ENCODE data around the gene UTP20. TPM values are rescaled to one million over a fixed set of nuclear protein-coding genes. Genes with fewer than 3 reads are reported as not detected.
"Not testable (repeated sequence)": the region's sequence is repeated elsewhere in the genome, so short reads cannot be mapped to it uniquely, and the experiment has no call there.

Gene UTP20
- total and polyA plus RNA-seq, 11 donors: 1.5 to 8.3 (median 7.0) TPM

DNA sequence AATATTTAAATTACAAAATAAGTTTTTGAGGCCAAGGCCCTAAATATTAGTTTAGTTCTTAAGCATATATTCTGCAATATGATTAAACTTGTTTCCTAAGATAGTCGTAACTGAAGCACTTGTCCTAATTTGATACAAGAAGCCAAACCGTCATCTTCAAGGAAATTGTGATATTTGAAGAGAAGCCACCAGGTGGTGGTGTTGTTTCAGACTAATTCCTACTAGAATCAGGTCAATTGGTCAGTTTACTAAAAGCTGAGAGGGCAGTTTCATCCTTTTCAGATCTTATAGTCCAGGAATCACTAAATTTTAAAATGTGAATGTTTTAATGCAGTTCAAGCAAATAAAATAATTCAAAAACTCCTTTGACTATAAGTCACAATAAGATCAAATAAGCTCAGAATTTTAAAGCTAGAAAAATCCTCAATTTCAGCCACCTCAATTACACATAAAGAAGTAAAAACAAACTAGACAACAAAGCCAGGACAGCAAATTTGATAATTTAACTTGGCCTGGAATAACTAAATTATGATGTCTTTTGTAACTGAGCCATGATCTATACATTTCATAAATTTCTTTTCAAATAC, 134.7 kb downstream of the UTP20 start:
- intact Hi-C loops (cut with DNase I): loop anchor here in 9 of 10 donors (5.0 to 10.0 kb wide), 5 partner anchors 348 to 428 kb away; partner anchors contain the start of gene GNPTAB (in 4 of the 9)
- H3K27ac ChIP-seq: no peak overlapping the region
- no peaks in the 10 kb centered on the region for H3K36me3 ChIP-seq
- no peak overlapping the region for H3K4me3 ChIP-seq
- H3K27me3 ChIP-seq: no peaks in the 10 kb centered on the region
- TF ChIP-seq, protein P1, sequence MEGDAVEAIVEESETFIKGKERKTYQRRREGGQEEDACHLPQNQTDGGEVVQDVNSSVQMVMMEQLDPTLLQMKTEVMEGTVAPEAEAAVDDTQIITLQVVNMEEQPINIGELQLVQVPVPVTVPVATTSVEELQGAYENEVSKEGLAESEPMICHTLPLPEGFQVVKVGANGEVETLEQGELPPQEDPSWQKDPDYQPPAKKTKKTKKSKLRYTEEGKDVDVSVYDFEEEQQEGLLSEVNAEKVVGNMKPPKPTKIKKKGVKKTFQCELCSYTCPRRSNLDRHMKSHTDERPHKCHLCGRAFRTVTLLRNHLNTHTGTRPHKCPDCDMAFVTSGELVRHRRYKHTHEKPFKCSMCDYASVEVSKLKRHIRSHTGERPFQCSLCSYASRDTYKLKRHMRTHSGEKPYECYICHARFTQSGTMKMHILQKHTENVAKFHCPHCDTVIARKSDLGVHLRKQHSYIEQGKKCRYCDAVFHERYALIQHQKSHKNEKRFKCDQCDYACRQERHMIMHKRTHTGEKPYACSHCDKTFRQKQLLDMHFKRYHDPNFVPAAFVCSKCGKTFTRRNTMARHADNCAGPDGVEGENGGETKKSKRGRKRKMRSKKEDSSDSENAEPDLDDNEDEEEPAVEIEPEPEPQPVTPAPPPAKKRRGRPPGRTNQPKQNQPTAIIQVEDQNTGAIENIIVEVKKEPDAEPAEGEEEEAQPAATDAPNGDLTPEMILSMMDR (IDR thresholded peaks at IDR 0.05): peak; percentile 33 to 64 (median 51)
- no peak for TF ChIP-seq POLR2A (IDR thresholded peaks at IDR 0.05)
- no peaks in the 10 kb centered on the region for H3K4me1 ChIP-seq
- no peaks in the 10 kb centered on the region for H3K9me3 ChIP-seq
- DNase-seq (peak in 1 of 5 donors; percentile 14), ATAC-seq (no peak)
- 1 to 3% (median 3%) methylated on average over 2 of the region's 2 CpGs for WGBS, 4 donors

DNA sequence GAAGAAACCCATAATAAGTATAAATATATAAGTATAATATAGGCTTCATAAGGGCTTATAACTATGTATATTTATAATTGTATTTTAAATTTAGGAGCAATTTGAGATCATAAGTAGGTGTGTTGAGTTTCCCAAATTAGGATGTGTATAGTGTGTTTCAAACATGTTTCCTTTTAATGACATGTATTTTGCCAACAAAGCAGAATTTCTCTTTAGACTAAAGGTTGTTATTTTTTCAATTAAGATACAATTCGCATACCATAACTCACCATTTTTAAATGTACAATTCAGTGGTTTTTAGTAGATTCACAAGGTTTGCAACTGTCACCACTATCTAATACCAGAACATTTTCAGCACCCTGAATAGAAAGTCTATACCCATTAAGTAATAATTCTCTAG, 135.3 kb downstream of the UTP20 start:
- H3K36me3 ChIP-seq: no peaks in the 10 kb centered on the region
- TF ChIP-seq, protein P1 (IDR thresholded peaks at IDR 0.05): no peak
- TF ChIP-seq POLR2A (IDR thresholded peaks at IDR 0.05): no peak
- H3K4me1 ChIP-seq: no peaks in the 10 kb centered on the region
- WGBS, 4 donors: 92 to 95% (median 94%) methylated on average over 1 of the region's 1 CpG
- H3K4me3 ChIP-seq: no peak overlapping the region
- ATAC-seq (no peak), DNase-seq (no peak)
- H3K27me3 ChIP-seq: no peaks in the 10 kb centered on the region
- no peaks in the 10 kb centered on the region for H3K9me3 ChIP-seq
- intact Hi-C loops (cut with DNase I): loop anchor here in 6 of 10 donors (5.0 to 10.0 kb wide), 5 partner anchors 347 to 427 kb away; partner anchors contain the start of gene GNPTAB (in 4 of the 6)
- H3K27ac ChIP-seq: no peak overlapping the region

DNA sequence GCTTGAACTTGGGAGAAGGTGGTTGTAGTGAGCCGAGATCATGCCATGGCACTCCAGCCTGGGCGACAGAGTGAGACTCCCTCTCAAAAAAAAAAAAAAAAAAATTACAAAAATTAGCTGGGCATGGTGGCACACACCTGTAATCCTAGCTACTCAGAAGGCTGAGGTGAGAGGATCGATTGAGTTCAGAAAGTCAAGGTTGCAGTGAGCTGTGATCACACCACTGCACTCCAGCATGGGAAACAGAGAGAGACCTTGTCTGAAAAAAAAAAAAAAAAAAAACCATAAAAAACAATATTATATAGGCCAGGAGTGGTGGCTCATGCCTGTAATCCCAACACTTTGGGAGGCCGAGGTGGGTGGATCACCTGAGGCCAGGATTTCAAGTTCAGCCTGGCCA, 142.2 kb downstream of the UTP20 start:
- H3K27ac ChIP-seq; ATAC-seq; H3K27me3 ChIP-seq; H3K9me3 ChIP-seq; intact Hi-C loops (cut with DNase I); DNase-seq; H3K4me3 ChIP-seq; H3K36me3 ChIP-seq; H3K4me1 ChIP-seq: not testable (repeated sequence)
- 87 to 93% (median 89%) methylated on average over 4 of the region's 4 CpGs for WGBS, 4 donors

DNA sequence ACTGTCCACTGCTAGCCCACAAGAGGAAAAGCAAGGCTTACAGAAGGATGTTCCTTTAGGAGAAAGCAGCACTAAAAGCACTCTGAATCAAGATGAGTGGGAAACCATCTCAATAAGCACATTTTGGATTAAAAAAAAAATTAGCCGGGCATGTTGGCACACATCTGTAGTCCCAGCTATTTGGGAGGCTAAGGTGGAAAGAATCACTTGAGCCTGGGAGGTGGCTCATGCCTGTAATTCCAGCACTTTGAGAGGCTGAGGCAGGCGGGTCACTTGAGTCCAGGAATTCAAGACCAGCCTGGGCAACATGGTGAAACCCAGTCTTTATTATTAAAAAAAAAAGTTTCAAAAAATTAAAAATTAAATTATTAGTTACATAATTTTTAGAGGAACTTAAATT, 144.7 kb downstream of the UTP20 start:
- H3K4me3 ChIP-seq: no peak overlapping the region
- DNase-seq: no peak
- no peaks in the 10 kb centered on the region for H3K4me1 ChIP-seq
- no peaks in the 10 kb centered on the region for H3K36me3 ChIP-seq
- H3K27me3 ChIP-seq: no peaks in the 10 kb centered on the region
- no peak overlapping the region for H3K27ac ChIP-seq
- no peak for ATAC-seq
- peaks cover 0 to 3% (median 0%) of the 10 kb centered on the region in 12 donors for H3K9me3 ChIP-seq
- WGBS, 4 donors: 58 to 89% (median 74%) methylated on average over 2 of the region's 2 CpGs
- intact Hi-C loops (cut with DNase I): no loop called here
- TF ChIP-seq POLR2A (IDR thresholded peaks at IDR 0.05): no peak
- TF ChIP-seq, protein P1 (IDR thresholded peaks at IDR 0.05): no peak

DNA sequence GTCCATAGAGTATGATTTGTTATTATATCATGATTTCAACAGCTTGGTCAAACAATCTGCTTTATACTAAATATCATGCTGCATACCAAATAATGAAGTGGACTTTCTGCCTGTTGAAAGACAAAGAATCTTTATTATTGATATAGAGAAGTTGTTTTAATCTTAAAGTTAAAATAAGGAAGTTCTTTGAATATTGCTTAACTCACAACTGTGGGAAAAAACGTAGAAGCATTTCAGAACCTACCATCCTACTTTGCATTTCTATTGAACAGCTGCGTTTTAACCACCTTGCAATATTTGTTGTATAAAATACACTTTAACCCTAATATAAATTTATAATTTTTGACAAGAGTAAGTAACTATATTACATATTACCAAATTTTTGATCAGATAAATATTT, 150.6 kb downstream of the UTP20 start:
- 64 to 75% (median 68%) methylated on average over 2 of the region's 2 CpGs for WGBS, 4 donors
- peaks cover 0 to 3% (median 0%) of the 10 kb centered on the region in 12 donors for H3K9me3 ChIP-seq
- ATAC-seq: no peak

More for the DNA sequence above, 150.6 kb downstream of the UTP20 start:
- intact Hi-C loops (cut with DNase I): no loop called here
- no peak for TF ChIP-seq POLR2A (IDR thresholded peaks at IDR 0.05)
- TF ChIP-seq, protein P1 (IDR thresholded peaks at IDR 0.05): no peak
- Histone ChIP-seq H3K36me3 (no peaks in the 10 kb centered on the region), H3K27me3 (no peaks in the 10 kb centered on the region), H3K4me1 (no peaks in the 10 kb centered on the region), H3K27ac (no peak overlapping the region), H3K4me3 (no peak overlapping the region)
- DNase-seq: no peak
